Testis (tissue), 2 donors: ENCODE results near the gene SHE.

Experiments used
- POLR2A ChIP-seq: fragments of 450-650 bp; IDR thresholded peaks from one replicate; pipeline ENCODE4 v1.6.1; 2017; ENCODE audit warnings: antibody characterized with exemption, mild to moderate bottlenecking, moderate library complexity
- TF ChIP-seq, protein P1 (sequence below), 3 experiments: fragments of 450-650 bp in 2 of 3; fragments of 200-600 bp in 1 of 3; sonication (generic) in 1 of 3; IDR thresholded peaks; one replicate each; pipeline ENCODE4 v1.5.1; 2016 to 2019; ENCODE audit warnings: antibody characterized with exemption in 3 of 3, mild to moderate bottlenecking in 2 of 3, moderate library complexity in 1 of 3

DNA sequence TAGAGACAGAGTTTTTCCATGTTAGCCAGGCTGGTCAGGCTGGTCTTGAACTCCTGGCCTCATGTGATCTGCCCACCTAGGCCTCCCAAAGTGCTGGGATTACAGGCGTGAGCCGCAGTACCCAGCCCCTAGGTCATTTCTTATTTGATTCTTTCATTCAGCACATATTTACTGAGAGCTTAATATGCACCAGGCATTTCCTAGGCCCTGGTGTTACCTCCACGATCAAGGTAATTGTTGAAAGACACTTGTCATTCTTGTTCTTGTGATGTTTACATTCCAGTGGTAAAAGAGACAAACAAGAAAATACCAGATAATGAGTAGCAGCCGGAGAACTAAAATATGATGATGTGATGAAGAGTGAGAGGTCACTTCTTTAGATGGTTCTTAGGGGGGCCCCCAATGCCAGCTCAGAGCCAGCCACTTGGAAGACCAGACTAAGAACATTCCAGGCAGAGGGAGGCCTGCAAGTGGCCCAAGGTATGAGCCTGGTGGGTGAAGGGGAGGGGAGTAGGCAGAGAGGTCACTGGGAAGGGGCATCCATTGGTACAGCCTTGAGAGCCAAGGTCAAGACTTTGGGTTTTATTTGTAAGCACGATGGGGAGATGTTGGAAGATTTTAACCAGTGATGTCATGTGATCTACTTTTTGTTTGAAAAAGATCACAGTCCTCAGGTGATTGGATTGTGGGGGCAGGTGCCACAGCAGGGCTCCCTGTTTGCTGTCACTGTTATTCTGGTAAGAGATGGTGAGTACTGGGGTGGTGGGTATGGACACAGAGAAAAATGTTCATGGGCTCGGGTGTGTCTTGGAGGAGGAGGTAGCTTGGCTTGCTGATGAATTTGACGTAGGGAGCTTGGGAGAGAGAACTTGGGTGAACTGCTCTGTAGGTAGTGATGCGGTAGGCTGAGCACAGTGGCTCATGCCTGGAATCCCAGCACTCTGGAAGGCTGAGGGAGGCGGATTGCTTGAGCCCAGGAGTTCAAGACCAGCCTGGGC is 37.6 kb upstream of the SHE start:
- TF ChIP-seq, protein P1, sequence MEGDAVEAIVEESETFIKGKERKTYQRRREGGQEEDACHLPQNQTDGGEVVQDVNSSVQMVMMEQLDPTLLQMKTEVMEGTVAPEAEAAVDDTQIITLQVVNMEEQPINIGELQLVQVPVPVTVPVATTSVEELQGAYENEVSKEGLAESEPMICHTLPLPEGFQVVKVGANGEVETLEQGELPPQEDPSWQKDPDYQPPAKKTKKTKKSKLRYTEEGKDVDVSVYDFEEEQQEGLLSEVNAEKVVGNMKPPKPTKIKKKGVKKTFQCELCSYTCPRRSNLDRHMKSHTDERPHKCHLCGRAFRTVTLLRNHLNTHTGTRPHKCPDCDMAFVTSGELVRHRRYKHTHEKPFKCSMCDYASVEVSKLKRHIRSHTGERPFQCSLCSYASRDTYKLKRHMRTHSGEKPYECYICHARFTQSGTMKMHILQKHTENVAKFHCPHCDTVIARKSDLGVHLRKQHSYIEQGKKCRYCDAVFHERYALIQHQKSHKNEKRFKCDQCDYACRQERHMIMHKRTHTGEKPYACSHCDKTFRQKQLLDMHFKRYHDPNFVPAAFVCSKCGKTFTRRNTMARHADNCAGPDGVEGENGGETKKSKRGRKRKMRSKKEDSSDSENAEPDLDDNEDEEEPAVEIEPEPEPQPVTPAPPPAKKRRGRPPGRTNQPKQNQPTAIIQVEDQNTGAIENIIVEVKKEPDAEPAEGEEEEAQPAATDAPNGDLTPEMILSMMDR (IDR thresholded peaks at IDR 0.05), result no peak
- no peak for TF ChIP-seq POLR2A
